Mesendoderm (in vitro differentiated cells): Measurements from ENCODE around the gene TPO.

Experiments
- DNase-seq: peaks from one replicate; pipeline ENCODE4 v3.0.0; 2013
- H2AK5ac ChIP-seq: 2 replicates; pipeline ENCODE4 v1.6.1; 2013; ENCODE audit warnings: low read length, inconsistent platforms
- H2BK120ac ChIP-seq: 2 replicates; pipeline ENCODE4 v1.6.1; 2013; ENCODE audit warnings: low read depth, mild to moderate bottlenecking, low read length, moderate library complexity, mixed read lengths
- H2BK15ac ChIP-seq: replicated peaks from 2 replicates; pipeline ENCODE4 v1.6.1; 2013; ENCODE audit warnings: low read depth, mild to moderate bottlenecking, moderate library complexity
- H2BK5ac ChIP-seq: 2 replicates; pipeline ENCODE4 v1.6.1; 2013; ENCODE audit warnings: low read length, inconsistent platforms
- H3K18ac ChIP-seq: 2 replicates; pipeline ENCODE4 v1.6.1; 2013; ENCODE audit warnings: mild to moderate bottlenecking, low read length, mixed read lengths
- H3K23ac ChIP-seq: one replicate; pipeline ENCODE4 v1.6.1; 2013; ENCODE audit warnings: low read length
- H3K27ac ChIP-seq: 2 replicates; pipeline ENCODE4 v1.5.1; 2013; ENCODE audit warnings: low read depth, mild to moderate bottlenecking, inconsistent platforms, low read length, moderate library complexity
- H3K27me3 ChIP-seq: 2 replicates; pipeline ENCODE4 v1.6.1; 2013; ENCODE audit warnings: low read length, control low read depth, mild to moderate bottlenecking, inconsistent platforms; ENCODE audit not compliant: insufficient read depth, poor library complexity
- H3K36me3 ChIP-seq: 2 replicates; pipeline ENCODE4 v1.6.1; 2013; ENCODE audit warnings: low read length, inconsistent platforms; ENCODE audit not compliant: control insufficient read depth, insufficient read depth
- H3K4ac ChIP-seq: one replicate; pipeline ENCODE4 v1.6.1; 2013; ENCODE audit warnings: low read depth, mild to moderate bottlenecking, low read length, moderate library complexity
- H3K4me1 ChIP-seq: 2 replicates; pipeline ENCODE4 v1.6.1; 2013; ENCODE audit warnings: low read depth, low read length, inconsistent platforms; ENCODE audit not compliant: control insufficient read depth
- H3K4me2 ChIP-seq: 2 replicates; pipeline ENCODE4 v1.6.1; 2013; ENCODE audit warnings: low read length
- H3K4me3 ChIP-seq: 2 replicates; pipeline ENCODE4 v1.5.1; 2013; ENCODE audit warnings: mild to moderate bottlenecking, low read length
- H3K56ac ChIP-seq: one replicate; pipeline ENCODE4 v1.6.1; 2013; ENCODE audit warnings: low read length
- H3K79me1 ChIP-seq: 2 replicates; pipeline ENCODE4 v1.6.1; 2013; ENCODE audit warnings: low read length, inconsistent platforms
- H3K79me2 ChIP-seq: 2 replicates; pipeline ENCODE4 v1.6.1; 2013; ENCODE audit warnings: mild to moderate bottlenecking, low read length; ENCODE audit not compliant: control insufficient read depth, insufficient read depth
- H3K9ac ChIP-seq: 2 replicates; pipeline ENCODE4 v1.6.1; 2013; ENCODE audit warnings: low read length, inconsistent platforms
- H4K5ac ChIP-seq: one replicate; pipeline ENCODE4 v1.6.1; 2013; ENCODE audit warnings: low read length
- H4K8ac ChIP-seq: one replicate; pipeline ENCODE4 v1.6.1; 2013; ENCODE audit warnings: low read depth, mild to moderate bottlenecking, control low read depth, low read length, moderate library complexity
- WGBS: extraction: QIAGEN DNeasy Blood & Tissue Kit; methylation state at CpG from one replicate; pipeline ENCODE4 v1.1.7; 2013; ENCODE audit warnings: low lambda C conversion rate, missing lambda C conversion rate; ENCODE audit not compliant: insufficient coverage; ENCODE audit errors: extremely low coverage; 5-methylcytosine and 5-hydroxymethylcytosine counted together

The TPO gene

DNA sequence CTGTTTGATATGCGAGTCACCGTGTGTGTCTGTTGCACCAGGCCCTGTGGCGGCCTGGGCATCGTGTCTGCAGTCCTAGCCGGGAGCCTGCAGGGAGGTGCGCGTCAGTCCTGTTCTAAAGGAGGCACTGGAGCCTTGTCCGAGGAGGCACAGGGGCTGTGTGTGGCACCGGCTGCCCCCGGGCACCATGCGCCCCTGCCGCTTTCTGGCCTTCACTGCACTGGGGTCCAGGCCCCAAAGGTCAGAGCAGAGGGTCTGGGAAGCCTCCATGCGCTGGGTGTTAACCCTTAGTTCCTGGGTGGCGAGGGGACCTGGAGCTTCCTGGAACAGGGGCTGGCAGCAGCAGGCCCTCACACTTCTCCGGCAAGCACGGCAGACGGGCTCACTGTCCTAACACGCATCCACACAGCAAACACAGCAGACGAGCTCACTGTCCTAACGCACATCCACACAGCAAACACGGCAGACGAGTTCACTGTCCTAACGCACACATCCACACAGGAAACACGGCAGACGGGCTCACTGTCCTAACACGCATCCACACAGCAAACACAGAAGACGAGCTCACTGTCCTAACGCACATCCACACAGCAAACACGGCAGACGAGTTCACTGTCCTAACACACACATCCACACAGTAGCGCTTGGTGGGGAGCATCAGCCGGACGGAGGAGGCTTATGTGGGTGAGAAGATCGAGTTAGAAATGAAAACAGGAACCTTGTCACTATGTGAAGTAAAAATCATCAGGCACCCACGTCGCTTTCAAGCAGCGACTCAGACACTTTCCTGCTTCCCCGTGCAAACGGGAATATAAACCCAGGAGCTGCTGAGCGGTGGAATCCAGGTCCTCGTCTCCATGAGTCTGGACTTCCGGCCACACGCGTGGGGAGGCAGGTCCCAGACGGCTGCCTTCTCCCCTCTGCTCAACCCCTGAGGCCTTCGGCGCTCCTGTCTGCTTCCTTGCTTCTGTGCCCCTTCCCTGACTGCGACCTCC, 65.3 kb downstream of the TPO start:
- Histone ChIP-seq H3K23ac (no peak overlapping the region), H3K18ac (no peak overlapping the region), H3K27ac (no peak overlapping the region), H3K27me3 (no peaks in the 10 kb centered on the region), H3K9ac (no peak overlapping the region), H3K79me2 (no peaks in the 10 kb centered on the region), H3K4me1 (no peaks in the 10 kb centered on the region), H3K4ac (no peak overlapping the region), H3K56ac (no peak overlapping the region), H3K79me1 (no peaks in the 10 kb centered on the region), H3K4me3 (no peak overlapping the region), H3K4me2 (no peak overlapping the region), H2BK120ac (no peak overlapping the region), H4K8ac (no peak overlapping the region), H2BK5ac (no peak overlapping the region), H4K5ac (no peak overlapping the region), H2AK5ac (no peak overlapping the region), H3K36me3 (no peaks in the 10 kb centered on the region), H2BK15ac (no peak overlapping the region)
- WGBS, result no CpG with 5 or more reads among the region's 48 CpGs
- no peak for DNase-seq

- H2AK5ac ChIP-seq, result no peak overlapping the region
- no peak overlapping the region for H2BK5ac ChIP-seq
- no peaks in the 10 kb centered on the region for H3K27me3 ChIP-seq
- H3K9ac ChIP-seq, result no peak overlapping the region
- H3K4me2 ChIP-seq, result no peak overlapping the region
- no peaks in the 10 kb centered on the region for H3K79me1 ChIP-seq
- no peak overlapping the region for H3K18ac ChIP-seq
- no peaks in the 10 kb centered on the region for H3K79me2 ChIP-seq
- no peaks in the 10 kb centered on the region for H3K36me3 ChIP-seq
- H3K27ac ChIP-seq, result no peak overlapping the region
- no CpG with 5 or more reads among the region's 6 CpGs for WGBS
- no peak overlapping the region for H2BK120ac ChIP-seq
- no peak overlapping the region for H3K4me3 ChIP-seq
- H4K5ac ChIP-seq, result no peak overlapping the region
- DNase-seq, result no peak
- no peak overlapping the region for H3K4ac ChIP-seq
- H3K56ac ChIP-seq, result no peak overlapping the region
- H2BK15ac ChIP-seq, result no peak overlapping the region
- H4K8ac ChIP-seq, result no peak overlapping the region
- H3K4me1 ChIP-seq, result no peaks in the 10 kb centered on the region
- no peak overlapping the region for H3K23ac ChIP-seq
Observed at GRCh38 chr2:1479346-1479745, 66.1 kb downstream of the TPO start.

- no peak overlapping the region for H3K23ac ChIP-seq
- no CpG with 5 or more reads among the region's 13 CpGs for WGBS
- no peak overlapping the region for H2BK15ac ChIP-seq
- no peak overlapping the region for H2BK120ac ChIP-seq
- no peak overlapping the region for H4K5ac ChIP-seq
- no peaks in the 10 kb centered on the region for H3K27me3 ChIP-seq
- H3K56ac ChIP-seq, result no peak overlapping the region
- no peaks in the 10 kb centered on the region for H3K36me3 ChIP-seq
- no peak overlapping the region for H3K4ac ChIP-seq
- no peak overlapping the region for H2AK5ac ChIP-seq
- DNase-seq, result no peak
- H3K27ac ChIP-seq, result no peak overlapping the region
- H4K8ac ChIP-seq, result no peak overlapping the region
- H3K18ac ChIP-seq, result no peak overlapping the region
- H3K79me2 ChIP-seq, result no peaks in the 10 kb centered on the region
- no peaks in the 10 kb centered on the region for H3K79me1 ChIP-seq
- H3K9ac ChIP-seq, result no peak overlapping the region
- H3K4me2 ChIP-seq, result no peak overlapping the region
- H3K4me3 ChIP-seq, result no peak overlapping the region
- no peaks in the 10 kb centered on the region for H3K4me1 ChIP-seq
- H2BK5ac ChIP-seq, result no peak overlapping the region
Observed at GRCh38 chr2:1480671-1481076, 67.4 kb downstream of the TPO start.

GRCh38 chr2:1481406-1482252, 68.4 kb downstream of the TPO start:
- no peak overlapping the region for H3K23ac ChIP-seq
- no CpG with 5 or more reads among the region's 20 CpGs for WGBS

DNA sequence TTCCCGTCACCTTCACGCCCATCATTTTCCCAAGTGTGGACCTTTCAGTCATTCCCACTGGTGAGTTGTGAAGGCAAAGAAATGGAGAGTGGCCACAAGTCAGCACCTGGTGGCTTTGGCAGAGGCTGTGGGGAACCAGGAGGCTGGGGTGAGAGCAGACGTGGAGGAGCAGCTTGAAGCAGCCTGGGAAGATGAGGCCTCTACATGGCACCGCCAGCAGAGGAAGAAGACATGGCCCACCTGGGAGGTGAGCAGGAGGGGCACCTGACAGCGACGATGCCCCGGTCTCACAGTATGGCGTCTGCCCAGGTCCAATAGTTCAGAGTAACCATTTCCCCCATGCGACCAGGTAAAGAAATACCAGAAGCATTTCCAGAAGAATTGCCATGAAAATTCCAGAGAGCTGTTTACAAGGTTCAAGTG, 69.0 kb downstream of the TPO start:
- no peaks in the 10 kb centered on the region for H3K36me3 ChIP-seq
- H3K79me1 ChIP-seq, result no peaks in the 10 kb centered on the region
- H2BK120ac ChIP-seq, result no peak overlapping the region
- no peaks in the 10 kb centered on the region for H3K79me2 ChIP-seq
- H2AK5ac ChIP-seq, result no peak overlapping the region
- no peak overlapping the region for H3K27ac ChIP-seq
- H2BK15ac ChIP-seq, result no peak overlapping the region
- no peaks in the 10 kb centered on the region for H3K27me3 ChIP-seq
- H3K4me3 ChIP-seq, result no peak overlapping the region
- no peak overlapping the region for H3K18ac ChIP-seq
- H3K23ac ChIP-seq, result no peak overlapping the region
- no peak overlapping the region for H3K4ac ChIP-seq
- H2BK5ac ChIP-seq, result no peak overlapping the region
- no CpG with 5 or more reads among the region's 9 CpGs for WGBS
- no peak for DNase-seq
- no peak overlapping the region for H4K5ac ChIP-seq
- H3K56ac ChIP-seq, result no peak overlapping the region
- no peak overlapping the region for H3K9ac ChIP-seq
- no peak overlapping the region for H4K8ac ChIP-seq
- no peaks in the 10 kb centered on the region for H3K4me1 ChIP-seq
- no peak overlapping the region for H3K4me2 ChIP-seq

More at GRCh38 chr2:1481406-1482252, 68.4 kb downstream of the TPO start:
- Histone ChIP-seq H3K79me2 (no peaks in the 10 kb centered on the region), H3K4ac (no peak overlapping the region), H3K27ac (no peak overlapping the region), H3K4me3 (no peak overlapping the region), H3K79me1 (no peaks in the 10 kb centered on the region), H4K8ac (no peak overlapping the region), H2BK120ac (no peak overlapping the region), H3K56ac (no peak overlapping the region), H3K9ac (no peak overlapping the region), H3K4me2 (no peak overlapping the region), H3K4me1 (no peaks in the 10 kb centered on the region), H4K5ac (no peak overlapping the region), H3K18ac (no peak overlapping the region), H3K27me3 (no peaks in the 10 kb centered on the region), H2AK5ac (no peak overlapping the region), H3K36me3 (no peaks in the 10 kb centered on the region), H2BK15ac (no peak overlapping the region), H2BK5ac (no peak overlapping the region)
- no peak for DNase-seq
